Measurements from ENCODE around the gene POLR3G. TPM values are rescaled to one million over a fixed set of nuclear protein-coding genes. Genes with fewer than 3 reads are reported as not detected.

The POLR3G gene
- polyA plus RNA-seq, 1 donor from 2014 or later = 2.7 TPM

DNA sequence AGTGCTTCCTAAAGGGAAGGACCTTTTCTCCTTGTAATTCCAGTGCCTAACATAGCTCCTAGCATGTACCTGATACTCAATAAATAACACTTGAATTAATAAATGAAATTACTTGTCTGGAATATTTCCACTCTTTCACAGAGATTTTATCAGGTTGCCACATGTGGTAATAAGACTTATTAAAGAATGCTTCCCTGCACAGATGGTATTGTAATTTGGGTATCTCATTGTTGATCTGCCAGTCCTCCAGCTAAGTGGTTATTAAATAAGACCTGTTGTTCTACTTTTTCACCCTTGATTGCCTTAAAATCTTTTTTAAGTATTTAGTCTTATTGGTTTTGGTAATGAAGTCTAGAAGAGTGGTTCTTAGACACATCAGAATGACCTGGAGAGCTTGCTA, 37.0 kb upstream of the POLR3G start:
- Histone ChIP-seq H3K36me3 (ENCODE audit: insufficient read depth, low read length) (no peaks in the 10 kb centered on the region), H3K9ac (ENCODE audit: low read length) (no peak overlapping the region), H4K20me1 (ENCODE audit: insufficient read depth) (no peaks in the 10 kb centered on the region), H3K4me2 (ENCODE audit: low read length) (no peak overlapping the region), H3K9me3 (ENCODE audit: low read length) (no peaks in the 10 kb centered on the region), H3K4me3 (ENCODE audit: low read length) (no peak overlapping the region), H2AFZ (ENCODE audit: low read depth, low read length) (no peak overlapping the region), H3F3A (ENCODE audit: insufficient read depth, low read length, poor library complexity, severe bottlenecking) (no peaks in the 10 kb centered on the region), H3K27ac (ENCODE audit: low read length) (no peak overlapping the region), H3K9me2 (ENCODE audit: insufficient read depth, low read length) (no peaks in the 10 kb centered on the region), H3K27me3 (ENCODE audit: insufficient read depth, low read depth, low read length) (no peaks in the 10 kb centered on the region), H3K79me2 (replicated peaks; ENCODE audit: insufficient read depth, low read length) (no peaks in the 10 kb centered on the region)
- TF ChIP-seq, protein P1, sequence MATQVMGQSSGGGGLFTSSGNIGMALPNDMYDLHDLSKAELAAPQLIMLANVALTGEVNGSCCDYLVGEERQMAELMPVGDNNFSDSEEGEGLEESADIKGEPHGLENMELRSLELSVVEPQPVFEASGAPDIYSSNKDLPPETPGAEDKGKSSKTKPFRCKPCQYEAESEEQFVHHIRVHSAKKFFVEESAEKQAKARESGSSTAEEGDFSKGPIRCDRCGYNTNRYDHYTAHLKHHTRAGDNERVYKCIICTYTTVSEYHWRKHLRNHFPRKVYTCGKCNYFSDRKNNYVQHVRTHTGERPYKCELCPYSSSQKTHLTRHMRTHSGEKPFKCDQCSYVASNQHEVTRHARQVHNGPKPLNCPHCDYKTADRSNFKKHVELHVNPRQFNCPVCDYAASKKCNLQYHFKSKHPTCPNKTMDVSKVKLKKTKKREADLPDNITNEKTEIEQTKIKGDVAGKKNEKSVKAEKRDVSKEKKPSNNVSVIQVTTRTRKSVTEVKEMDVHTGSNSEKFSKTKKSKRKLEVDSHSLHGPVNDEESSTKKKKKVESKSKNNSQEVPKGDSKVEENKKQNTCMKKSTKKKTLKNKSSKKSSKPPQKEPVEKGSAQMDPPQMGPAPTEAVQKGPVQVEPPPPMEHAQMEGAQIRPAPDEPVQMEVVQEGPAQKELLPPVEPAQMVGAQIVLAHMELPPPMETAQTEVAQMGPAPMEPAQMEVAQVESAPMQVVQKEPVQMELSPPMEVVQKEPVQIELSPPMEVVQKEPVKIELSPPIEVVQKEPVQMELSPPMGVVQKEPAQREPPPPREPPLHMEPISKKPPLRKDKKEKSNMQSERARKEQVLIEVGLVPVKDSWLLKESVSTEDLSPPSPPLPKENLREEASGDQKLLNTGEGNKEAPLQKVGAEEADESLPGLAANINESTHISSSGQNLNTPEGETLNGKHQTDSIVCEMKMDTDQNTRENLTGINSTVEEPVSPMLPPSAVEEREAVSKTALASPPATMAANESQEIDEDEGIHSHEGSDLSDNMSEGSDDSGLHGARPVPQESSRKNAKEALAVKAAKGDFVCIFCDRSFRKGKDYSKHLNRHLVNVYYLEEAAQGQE (IDR thresholded peaks at IDR 0.05; ENCODE audit: borderline replicate concordance) = no peak
- TF ChIP-seq, protein P2, sequence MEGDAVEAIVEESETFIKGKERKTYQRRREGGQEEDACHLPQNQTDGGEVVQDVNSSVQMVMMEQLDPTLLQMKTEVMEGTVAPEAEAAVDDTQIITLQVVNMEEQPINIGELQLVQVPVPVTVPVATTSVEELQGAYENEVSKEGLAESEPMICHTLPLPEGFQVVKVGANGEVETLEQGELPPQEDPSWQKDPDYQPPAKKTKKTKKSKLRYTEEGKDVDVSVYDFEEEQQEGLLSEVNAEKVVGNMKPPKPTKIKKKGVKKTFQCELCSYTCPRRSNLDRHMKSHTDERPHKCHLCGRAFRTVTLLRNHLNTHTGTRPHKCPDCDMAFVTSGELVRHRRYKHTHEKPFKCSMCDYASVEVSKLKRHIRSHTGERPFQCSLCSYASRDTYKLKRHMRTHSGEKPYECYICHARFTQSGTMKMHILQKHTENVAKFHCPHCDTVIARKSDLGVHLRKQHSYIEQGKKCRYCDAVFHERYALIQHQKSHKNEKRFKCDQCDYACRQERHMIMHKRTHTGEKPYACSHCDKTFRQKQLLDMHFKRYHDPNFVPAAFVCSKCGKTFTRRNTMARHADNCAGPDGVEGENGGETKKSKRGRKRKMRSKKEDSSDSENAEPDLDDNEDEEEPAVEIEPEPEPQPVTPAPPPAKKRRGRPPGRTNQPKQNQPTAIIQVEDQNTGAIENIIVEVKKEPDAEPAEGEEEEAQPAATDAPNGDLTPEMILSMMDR (IDR thresholded peaks at IDR 0.05; ENCODE audit: poor library complexity, severe bottlenecking) = no peak
- no peak for TF ChIP-seq RAD21 (conservative IDR thresholded peaks at IDR 0.05)
- no peak for TF ChIP-seq MXI1 (conservative IDR thresholded peaks at IDR 0.05; ENCODE audit: poor library complexity, severe bottlenecking)
- no peak for TF ChIP-seq EZH2 (IDR thresholded peaks at IDR 0.05; ENCODE audit: borderline replicate concordance, insufficient read depth, low read length, poor library complexity, severe bottlenecking)
- TF ChIP-seq SMC3 (conservative IDR thresholded peaks at IDR 0.05; ENCODE audit: poor library complexity) = no peak
- TF ChIP-seq TAF1 (IDR thresholded peaks at IDR 0.05; ENCODE audit: low read depth) = no peak
- no peak for TF ChIP-seq POLR2AphosphoS5 (IDR thresholded peaks at IDR 0.05)
- no peak for TF ChIP-seq EP300 (conservative IDR thresholded peaks at IDR 0.05; ENCODE audit: poor library complexity, severe bottlenecking)

DNA sequence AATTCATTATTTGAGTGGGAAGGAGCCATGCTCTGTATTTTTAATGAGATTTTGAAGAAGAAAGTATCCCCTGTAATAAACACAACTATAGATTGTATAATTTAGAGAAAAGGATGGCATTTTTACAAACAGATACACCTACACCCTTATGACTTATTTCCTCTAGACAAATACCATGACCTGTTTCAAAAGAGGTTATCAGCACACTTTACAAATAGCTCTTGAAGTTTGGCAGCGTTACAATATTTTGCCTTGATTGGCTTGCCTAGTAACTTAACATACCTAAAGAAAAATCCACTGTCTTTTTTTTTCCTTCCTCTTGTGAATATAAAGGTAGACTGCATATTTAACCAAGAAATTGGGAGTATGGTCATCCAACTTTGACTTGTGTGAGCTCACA, 36.6 kb upstream of the POLR3G start:
- Histone ChIP-seq H4K20me1 (ENCODE audit: insufficient read depth) (no peaks in the 10 kb centered on the region), H3K79me2 (replicated peaks; ENCODE audit: insufficient read depth, low read length) (no peaks in the 10 kb centered on the region), H3F3A (ENCODE audit: insufficient read depth, low read length, poor library complexity, severe bottlenecking) (no peaks in the 10 kb centered on the region), H3K9me2 (ENCODE audit: insufficient read depth, low read length) (no peaks in the 10 kb centered on the region), H3K36me3 (ENCODE audit: insufficient read depth, low read length) (no peaks in the 10 kb centered on the region), H3K9me3 (ENCODE audit: low read length) (no peaks in the 10 kb centered on the region), H3K27ac (ENCODE audit: low read length) (no peak overlapping the region), H3K4me2 (ENCODE audit: low read length) (no peak overlapping the region), H3K9ac (ENCODE audit: low read length) (no peak overlapping the region), H2AFZ (ENCODE audit: low read depth, low read length) (no peak overlapping the region), H3K4me3 (ENCODE audit: low read length) (no peak overlapping the region), H3K27me3 (ENCODE audit: insufficient read depth, low read depth, low read length) (no peaks in the 10 kb centered on the region)
- TF ChIP-seq EP300 (conservative IDR thresholded peaks at IDR 0.05; ENCODE audit: poor library complexity, severe bottlenecking) = no peak
- no peak for TF ChIP-seq MXI1 (conservative IDR thresholded peaks at IDR 0.05; ENCODE audit: poor library complexity, severe bottlenecking)
- no peak for TF ChIP-seq RAD21 (conservative IDR thresholded peaks at IDR 0.05)
- TF ChIP-seq, protein P2 (IDR thresholded peaks at IDR 0.05; ENCODE audit: poor library complexity, severe bottlenecking) = no peak
- no peak for TF ChIP-seq TAF1 (IDR thresholded peaks at IDR 0.05; ENCODE audit: low read depth)
- no peak for TF ChIP-seq SMC3 (conservative IDR thresholded peaks at IDR 0.05; ENCODE audit: poor library complexity)
- TF ChIP-seq, protein P1 (IDR thresholded peaks at IDR 0.05; ENCODE audit: borderline replicate concordance) = no peak
- TF ChIP-seq EZH2 (IDR thresholded peaks at IDR 0.05; ENCODE audit: borderline replicate concordance, insufficient read depth, low read length, poor library complexity, severe bottlenecking) = no peak
- TF ChIP-seq POLR2AphosphoS5 (IDR thresholded peaks at IDR 0.05) = no peak

Data from neural cell (in vitro differentiated cells).